GM19468 (cell line): Measurements from ENCODE around the gene EEF2.
A peak's percentile ranks its signal among the peaks of the same experiment; 100 is the strongest.
"Not testable (repeated sequence)": the region's sequence is repeated elsewhere in the genome, so short reads cannot be mapped to it uniquely, and the experiment has no call there.

Source experiments
- ATAC-seq: cut with Tn5 transposase; IDR thresholded peaks from one replicate; pipeline ENCODE4 v1.9.1; 2021; ENCODE audit warnings: mild to moderate bottlenecking, moderate library complexity, moderate number of reproducible peaks; ENCODE audit not compliant: unreplicated experiment; ENCODE audit errors: extremely low read depth

Gene EEF2

DNA sequence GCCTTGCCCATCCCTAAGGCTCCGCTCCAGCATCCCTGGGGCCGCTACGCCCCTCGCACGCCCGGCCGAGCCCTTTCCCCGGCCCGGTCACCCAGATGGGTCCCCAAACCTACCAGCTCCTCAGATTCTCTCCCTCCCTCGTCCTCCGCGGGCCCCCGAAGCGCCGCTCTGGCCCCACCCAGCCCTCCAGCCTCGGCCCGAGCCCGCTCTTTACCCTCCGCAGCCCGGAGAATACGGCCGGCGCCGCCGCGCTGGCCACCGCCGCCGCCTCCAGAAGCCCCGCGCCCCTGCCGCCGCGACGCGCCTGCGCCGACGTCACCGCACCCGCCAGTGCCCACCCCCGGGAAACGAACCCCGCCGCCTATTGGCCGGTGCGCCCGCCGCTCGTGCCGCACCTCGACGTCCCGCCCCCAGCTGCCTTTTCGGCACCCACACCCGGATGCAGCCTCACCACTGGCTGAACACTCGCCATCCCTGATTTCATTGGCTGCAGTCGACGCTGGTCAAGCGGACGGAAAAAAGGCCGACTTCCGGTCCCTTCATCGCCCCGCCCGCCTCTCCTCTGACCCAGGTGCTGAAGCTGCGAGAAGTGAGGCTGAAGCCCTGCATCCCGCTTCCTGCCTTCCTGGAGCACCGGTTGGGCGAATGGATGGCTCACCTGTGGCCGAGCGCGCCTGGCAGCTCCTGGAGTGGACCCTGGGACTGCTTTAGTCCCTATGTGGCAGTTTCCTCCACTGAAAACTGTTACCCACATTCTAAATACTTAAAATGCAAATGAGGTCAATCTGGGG is 14.3 kb downstream of the EEF2 start, which contains the start of gene DAPK3:
Gene DAPK3 (minus strand): TSS at position 292 of the 791 bp plus-strand sequence. CDS start 1,364 bp downstream, outside the sequence.
- peak; percentile 87 for ATAC-seq

DNA sequence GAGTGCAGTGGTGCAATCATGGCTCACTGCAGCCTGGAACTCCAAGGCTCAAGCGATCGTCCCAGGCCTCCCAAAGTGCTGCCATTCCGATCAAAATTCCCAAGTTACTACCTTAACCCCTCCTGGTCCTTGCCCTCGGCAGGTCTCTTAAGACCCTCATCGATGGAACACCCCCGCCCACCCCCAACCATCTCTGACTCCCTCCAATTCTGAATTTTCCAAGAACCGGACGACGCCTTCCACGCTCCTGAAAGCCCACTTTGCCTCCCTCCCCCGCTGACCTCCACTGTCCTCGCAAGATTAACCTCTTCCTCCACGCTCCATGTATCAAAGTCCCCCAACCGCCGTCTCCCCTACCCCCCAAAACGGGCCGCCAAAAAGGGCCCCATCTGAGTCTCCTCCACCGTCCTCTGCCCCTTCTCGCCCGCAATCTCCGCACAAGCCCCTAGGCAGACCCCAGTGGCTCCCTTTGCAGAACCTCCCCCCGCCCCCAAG is 14.9 kb downstream of the EEF2 start:
- no peak for ATAC-seq

DNA sequence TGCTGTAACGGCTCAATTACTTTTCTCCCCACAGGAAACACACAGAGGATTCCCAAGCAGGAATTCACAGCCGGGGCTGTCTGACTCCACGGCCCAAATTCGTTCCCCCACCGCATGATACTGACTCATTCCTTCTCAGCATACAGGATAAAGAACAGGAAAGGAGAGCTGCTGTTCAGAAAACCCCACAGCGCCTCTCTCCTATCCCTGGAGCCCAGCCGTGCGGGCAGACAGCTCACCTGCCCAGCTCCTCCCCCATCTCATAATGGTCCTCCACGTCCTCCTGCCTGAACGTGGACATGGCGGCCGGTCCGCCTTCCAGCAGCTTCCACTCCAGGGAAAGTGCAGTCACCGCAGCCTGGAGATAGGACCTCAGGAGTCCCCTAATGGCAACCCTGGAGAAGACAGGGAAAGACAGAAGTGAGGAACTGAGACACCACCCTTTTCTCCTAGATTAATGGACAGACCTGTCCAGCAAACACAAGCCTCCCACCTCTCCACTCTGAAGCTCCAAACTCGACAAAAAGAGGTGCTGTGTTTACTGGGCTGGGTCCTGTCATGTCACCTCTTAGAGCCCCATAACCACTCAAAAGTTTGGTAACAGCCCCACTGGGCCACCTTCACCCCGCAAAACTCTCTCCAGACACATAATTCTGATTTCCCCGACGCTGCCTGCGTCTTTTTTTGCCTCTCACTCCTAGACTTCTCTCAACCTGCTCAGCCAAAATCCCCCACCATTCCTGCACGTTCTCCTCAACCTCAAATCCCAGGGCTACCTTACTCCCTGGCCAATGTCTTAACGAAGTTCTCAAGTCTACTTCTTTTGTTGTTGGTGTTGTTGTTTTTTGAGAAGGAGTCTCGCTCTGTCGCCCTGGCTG is 15.6 kb downstream of the EEF2 start:
- ATAC-seq: no peak

DNA sequence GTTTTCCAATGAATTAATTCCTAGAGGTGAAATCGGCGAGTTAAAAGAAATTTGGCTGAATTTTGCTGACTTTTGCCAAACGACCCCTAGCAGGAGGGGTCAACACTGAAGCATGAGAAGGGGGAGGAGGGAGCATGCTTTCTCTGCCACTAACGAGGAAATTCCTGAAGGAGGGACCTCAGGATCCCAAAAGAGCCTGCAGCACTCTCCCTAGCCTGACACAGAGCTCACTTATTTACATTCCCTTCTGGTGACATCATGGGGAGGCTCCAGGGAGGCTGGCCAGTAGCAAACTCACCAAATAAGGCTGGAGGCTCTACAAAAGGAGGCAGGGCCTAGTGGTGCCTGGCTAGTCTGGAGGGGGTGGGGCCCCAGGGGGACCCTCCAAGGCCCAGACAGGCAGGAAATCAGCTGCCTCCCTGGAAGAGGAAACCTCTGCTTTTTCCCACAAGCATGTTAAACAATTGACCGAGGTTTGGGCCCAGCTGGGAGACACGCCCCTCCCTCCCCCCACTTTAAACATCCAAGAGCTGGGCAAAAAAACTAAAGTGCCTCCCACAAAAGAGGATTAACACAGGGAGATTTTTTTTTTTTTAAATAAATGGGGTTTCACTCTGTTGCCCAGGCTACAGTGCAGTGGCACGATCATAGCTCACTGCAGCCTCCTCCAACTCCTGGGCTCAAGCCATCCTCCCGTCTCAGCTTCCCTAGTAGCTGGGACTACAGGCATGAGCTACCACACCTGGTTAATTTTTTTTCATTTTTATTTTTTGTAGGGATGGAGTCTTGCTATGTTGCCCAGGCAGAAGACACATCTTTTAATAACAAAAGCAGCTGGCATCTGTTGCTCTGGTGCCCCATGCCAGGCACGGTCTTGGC is 16.5 kb downstream of the EEF2 start:
- no peak for ATAC-seq

DNA sequence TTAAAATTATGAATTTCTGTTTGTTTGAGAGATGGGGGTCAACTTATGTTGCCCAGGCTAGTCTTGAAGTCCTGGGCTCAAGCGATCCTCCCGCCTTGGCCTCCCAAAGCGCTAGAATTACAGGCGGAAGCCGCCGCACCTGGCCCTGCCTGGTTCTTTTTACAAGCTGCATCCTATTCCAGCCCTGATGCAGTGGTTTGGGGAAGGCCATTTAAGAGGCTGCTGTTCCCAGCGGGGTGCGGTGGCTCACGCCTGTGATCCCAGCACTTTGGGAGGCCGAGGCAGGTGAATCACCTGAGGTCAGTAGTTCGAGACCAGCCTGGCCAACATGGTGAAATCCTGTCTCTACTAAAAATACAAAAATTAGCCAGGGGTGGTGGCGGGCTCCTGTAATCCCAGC is 17.3 kb downstream of the EEF2 start:
- ATAC-seq: not testable (repeated sequence)

DNA sequence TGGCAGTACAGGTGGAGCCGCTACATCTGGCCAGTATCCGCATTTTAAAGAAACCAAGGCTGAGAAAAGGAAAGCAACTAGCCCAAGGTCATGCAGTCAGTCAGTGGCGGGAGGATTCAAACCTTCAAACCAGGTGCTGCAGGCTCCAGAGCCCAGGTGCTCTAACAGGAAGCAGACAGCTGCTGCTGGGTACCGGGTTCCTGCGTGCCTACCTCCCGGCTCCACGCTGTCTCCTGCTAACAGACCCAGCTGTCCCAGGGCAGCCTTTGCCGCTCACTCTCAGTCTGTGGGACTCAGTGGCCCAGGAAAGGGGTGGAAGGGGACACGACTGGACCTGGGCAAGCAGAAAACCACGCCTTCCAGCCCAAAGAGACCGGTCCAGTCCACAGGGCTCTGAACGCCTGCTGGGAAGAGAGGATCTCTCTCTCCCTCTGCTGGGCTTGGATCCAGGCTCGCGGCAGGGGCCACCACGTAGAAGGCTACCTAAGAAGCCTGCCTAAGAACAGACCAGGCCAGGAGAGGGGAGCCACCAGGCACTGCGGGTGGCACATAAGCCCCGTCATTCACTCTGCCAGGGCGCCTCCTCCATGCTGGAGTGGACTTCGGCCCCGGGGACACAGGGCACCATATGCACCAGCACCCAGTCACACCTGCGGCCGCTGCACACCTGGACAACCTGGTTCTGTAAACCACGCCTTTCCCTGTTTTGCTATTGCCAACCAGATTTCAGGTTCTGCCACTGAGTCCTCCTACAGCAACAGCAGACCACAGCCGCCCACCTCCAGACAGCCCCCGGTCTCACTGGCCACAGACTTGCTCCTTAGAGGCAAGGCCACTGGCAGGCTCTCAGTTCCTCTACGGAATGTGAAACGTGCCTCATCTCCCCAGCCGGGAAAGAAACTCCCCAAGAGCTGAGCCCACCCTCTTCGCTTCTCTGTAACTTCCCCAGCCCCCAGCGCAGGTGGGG is 18.9 kb downstream of the EEF2 start:
- ATAC-seq: no peak

DNA sequence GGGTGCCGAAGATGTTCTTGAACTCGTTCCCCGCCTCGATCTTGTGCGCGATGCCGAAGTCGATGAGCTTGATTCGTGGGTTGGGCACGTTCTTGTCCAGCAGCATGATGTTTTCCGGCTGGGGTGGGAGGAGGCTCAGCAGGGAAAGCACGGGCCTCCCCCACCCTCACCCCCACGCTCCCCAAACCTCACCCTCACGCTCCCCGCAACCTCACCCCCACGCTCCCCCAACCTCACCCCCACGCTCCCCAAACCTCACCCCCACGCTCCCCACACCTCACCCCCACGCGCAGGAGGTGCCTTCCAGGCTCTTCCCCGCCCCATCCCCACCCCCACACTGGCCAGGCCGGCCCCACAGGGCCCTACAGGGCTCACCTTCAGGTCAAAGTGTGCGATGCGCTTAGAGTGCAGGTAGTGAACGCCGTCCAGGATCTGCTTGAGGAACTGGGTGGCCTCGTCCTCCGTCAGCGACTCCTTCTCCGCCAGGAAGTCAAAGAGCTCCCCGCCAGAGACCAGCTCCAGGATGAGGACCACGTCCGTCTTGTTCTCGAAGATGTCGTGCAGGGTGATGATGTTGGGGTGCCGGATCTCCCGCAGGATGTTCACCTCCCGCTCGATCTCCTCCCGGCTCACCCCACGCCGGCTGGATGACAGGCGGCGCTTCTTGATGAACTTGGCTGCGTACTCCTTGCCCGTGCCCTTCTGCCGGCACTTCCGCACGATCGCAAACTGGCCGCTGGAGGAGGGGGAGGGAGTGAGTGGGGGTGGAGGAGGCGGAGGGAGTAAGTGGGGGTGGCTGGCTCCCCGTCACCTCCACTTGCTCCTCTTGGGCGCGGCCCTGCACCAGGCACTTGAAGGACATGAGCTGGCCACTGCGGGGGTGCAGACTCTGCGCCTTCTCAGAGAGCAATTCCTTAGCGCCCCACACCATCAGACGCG is 20.7 kb downstream of the EEF2 start:
- ATAC-seq: no peak

DNA sequence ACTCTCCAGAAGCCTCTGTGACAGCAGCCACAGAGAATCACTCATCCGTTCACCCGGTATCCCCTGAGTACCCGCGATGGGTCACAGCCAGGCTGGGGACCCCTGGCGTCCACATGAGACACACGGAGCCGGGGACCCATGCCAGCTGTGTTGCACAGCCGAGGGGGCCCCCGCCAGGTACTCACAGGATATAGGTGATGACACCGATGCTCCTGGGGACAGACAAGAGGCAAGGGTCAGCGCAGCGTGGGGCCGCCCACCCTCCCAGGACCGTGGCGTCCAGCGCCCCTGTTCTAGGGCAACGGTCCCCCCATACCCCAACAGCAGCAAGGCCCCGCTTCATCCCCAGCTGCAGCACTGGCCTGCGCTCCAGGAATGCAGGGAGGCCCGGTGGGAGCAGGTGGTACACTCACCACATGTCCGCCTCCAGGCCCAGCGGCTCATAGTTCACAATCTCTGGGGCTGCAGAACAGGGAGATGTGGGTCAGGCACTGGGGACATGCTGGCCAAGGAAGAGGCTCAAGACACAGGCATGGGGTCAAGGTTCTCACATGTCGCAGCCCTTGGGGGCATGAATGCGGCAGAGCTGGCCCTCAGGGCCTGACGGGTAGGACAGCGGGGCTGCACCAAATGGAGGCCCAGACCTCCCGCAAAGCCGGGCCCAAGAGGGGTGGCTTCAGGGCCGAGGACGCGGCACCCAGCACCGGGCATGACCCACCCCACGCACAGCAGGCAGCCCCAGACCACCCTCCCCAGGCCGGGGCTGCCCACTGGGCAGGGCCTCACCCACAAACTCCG is 21.6 kb downstream of the EEF2 start:
- no peak for ATAC-seq

DNA sequence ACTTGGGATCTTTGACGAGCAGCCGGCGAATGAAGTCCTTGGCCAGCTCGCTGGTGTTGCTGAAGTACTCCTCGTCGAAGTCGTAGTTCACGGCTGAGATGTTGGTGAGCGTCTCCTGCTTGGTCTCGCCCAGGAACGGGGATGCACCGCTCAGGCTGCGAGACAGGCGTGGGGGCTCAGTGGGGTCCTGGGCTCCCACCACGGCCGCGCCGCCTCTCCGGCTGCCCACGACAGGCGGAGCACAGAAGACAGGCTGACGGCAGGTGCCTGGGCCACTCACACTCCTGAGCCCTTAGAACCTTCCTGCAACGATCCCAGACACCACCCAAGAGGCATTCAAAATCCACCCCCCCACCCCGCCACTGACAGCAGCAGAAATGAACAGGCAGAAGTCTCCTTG is 24.3 kb downstream of the EEF2 start:
- ATAC-seq: no peak

DNA sequence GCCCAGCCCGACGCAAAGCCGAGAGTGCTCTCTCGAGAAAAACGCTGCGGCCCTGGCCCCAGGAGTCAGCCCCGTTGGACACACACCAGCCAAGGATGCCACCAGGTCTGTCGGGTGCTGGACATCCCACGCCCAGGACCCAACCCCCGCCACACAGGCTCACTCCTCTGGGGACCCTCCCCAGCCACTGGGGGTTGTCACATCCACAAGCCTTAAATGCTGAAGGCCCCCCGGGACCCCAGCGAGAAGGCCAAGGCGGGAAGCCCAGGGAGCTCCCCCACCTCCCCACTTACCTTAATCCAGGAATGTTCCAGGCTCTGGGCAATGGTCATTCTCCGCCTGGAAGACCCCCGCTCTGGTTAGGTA is 25.5 kb downstream of the EEF2 start:
- ATAC-seq: no peak

DNA sequence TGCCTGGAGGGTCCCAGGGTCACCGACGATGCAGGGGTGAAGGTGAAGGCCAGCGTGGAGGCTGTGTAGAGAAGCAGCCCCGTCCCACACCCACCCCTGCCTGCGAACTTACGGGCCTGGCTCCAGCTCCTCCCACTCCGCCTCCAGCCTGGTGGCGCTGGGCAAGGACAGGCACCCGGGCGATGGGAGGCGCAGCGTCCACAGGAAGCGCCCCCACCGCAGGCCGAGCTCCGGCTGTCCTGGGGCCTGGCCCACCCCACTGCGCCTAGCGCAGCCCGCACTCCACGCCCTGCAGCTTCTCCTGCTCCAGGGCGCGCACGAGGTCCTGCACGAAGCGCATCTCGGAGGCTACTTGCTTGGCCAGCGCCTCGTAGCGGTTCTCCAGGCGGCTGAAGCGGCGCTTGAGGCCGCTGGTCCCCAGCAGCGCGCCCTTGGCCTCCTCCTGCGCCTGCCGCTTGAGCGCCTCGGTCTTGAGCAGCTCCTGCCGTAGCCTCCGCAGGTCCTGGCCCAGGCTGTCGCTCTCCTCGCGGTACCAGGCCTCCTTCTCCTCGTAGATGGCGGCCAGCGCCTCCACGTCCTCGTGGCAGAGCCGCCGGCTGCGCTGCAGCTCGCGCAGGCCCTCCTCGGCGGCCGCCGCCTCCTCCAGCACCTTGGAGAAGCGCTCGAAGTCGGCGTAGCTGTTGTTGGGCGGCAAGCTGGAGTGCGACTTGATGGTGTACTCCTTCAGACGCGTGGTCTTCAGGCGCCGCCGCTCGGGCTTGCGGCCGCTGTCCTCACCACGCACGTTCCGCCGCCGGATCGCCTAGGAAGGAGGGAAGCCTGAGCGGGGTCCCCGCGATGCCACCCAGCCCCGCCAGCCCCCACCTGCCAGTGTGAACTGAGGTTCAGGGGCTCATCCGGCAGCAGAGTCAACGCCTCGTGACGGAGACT is 26.2 kb downstream of the EEF2 start:
- no peak for ATAC-seq

DNA sequence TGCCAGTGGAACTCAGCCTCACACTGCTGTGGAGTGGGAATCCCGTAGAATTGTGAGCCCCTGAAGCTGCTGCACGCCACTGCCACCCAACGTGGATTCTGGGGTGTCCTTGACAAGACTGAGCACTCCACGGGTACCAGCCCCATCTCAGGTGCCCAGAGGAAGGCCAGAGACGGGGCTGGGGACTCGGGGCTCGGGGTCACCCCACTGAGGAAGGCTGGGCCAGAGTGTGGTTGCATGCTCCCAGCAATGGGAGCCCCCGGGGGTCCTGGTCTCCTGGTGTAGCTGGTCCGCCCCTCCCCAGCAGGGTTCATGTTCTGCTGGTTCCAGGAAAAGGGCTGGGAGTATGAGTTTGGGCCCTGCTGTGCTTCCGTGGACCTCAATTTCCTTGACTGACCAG is 29.6 kb downstream of the EEF2 start:
- ATAC-seq: no peak

DNA sequence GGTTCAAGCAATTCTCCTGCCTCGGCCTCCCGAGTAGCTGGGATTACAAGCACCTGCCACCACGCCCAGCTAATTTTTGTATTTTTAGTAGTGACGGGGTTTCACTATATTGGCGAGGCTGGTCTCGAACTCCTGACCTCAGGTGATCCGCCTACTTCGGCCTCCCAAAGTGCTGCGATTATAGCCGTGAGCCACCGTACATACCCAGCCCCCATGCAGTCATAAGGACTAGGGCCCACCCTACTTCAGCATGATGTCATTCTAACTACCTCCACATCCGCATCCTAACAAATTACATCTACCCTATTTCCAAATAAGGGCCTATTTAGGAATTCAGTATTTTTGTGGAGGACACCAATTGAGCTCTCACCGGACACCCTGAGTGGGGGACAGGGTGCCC is 30.0 kb downstream of the EEF2 start:
- not testable (repeated sequence) for ATAC-seq

DNA sequence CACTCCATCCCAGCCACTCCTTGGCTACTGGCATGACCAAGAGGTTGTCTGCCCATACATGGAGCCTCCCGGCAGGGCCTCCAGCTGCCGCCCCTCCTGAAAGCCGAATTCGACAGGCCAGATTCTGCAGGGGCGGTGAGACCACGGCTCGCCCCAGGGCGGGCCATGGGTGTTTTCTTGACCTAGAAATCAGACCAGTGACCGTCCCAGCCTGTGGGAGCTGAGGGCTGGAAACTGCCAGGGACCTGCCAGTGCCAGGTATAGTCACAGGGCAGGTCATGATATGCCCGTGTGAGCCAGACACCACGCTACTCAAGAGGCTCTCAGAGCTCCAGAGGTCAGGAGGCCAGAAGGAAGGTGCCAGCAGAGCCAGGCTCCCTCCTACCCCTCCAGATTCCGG is 31.2 kb downstream of the EEF2 start:
- no peak for ATAC-seq

DNA sequence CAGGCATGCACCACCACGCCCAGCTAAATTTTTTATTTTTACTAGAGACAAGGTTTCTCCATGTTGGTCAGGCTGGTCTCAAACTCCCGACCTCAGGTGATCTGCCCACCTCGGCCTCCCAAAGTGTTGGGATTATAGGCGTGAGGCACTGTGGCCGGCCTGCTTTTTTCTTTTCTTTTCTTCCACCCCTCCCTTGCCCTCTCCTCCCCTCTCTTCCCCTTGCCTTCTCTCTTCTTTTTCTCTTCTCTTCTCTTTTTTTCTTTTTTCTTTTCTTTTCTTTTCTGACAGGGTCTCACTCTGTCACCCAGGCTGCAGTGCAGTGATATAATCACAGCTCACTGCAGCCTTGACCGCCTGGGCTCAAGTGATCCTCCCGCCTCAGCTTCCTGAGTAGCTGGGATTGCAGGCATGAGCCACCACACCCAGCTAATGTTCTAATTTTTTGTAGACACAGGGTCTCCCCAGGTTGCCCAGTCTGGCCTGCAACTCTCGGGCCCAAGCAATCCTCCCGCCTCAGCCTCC is 32.4 kb downstream of the EEF2 start:
- not testable (repeated sequence) for ATAC-seq
